ENCODE data around the gene HSF2BP. TPM values are rescaled to one million over a fixed set of nuclear protein-coding genes. Genes with fewer than 3 reads are reported as not detected.

Gene HSF2BP
- polyA plus RNA-seq, 1 donor (not counting 4 experiments of a cell fraction or from before 2014, with no cell fraction given), result 6.1 TPM

DNA sequence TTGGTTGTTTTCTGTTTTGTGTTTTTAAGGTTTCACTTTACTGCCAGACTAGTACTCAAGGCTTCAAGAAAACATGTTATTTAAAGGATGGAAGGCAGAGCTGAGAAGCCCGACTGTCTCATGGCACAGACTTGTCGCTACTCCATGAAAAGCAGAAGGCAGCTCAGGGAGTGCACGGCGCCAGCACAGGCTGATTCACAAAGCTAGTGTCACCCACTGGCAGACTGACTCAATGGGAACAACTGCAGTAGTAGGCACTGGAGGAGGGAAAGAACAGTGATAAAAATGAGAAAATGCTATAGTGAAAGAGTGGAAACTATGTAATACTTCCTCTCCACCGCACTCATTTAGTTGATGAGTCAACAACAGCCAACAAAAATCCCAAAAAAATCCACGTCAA lies 14.7 kb downstream of the HSF2BP start:
- peak overlapping the region; percentile 49 for H3K4me2 ChIP-seq (ENCODE audit: control insufficient read depth, extremely low read depth, insufficient read depth, low read depth, low read length)
- no peaks in the 10 kb centered on the region for H3K9me3 ChIP-seq (ENCODE audit: control insufficient read depth, low read depth, low read length)

DNA sequence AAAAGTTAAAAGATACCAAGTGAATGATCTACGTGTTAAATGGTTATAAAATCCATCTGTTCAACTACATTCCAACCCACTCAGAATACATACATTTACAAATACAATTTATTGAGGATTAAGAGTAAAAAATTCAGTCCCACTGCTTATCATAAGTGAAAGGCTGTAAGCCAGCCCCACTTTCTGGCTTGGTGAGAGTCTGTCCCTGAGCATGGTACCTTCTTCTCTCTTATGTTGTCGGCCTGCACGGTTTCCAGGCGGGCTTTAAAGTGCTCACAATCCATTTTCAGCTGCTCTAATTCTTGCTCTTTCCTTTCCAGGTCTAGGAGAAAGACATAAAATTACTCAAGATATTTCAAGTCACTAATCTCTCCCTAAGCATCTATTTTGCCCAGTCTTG lies 15.2 kb downstream of the HSF2BP start:
- H3K27ac ChIP-seq (ENCODE audit: control insufficient read depth, insufficient read depth, low read length), result peak overlapping the region; percentile 5
- DNase-seq (ENCODE audit: low read depth, low spot score) (no peak), FAIRE-seq (no peak)
- H3K4me2 ChIP-seq (ENCODE audit: control insufficient read depth, extremely low read depth, insufficient read depth, low read depth, low read length), result no peak overlapping the region
- no peaks in the 10 kb centered on the region for H3K79me2 ChIP-seq (ENCODE audit: control insufficient read depth, insufficient read depth, low read length)
- H4K20me1 ChIP-seq (ENCODE audit: control insufficient read depth, extremely low read depth, insufficient read depth, low read length), result no peaks in the 10 kb centered on the region
- H3K4me1 ChIP-seq (ENCODE audit: control insufficient read depth, extremely low read depth, insufficient read depth, low read length), result peaks cover 37% of the 10 kb centered on the region
- no peaks in the 10 kb centered on the region for H3K9me1 ChIP-seq (ENCODE audit: control insufficient read depth, extremely low read depth, insufficient read depth, low read length)
- H2AFZ ChIP-seq (ENCODE audit: control insufficient read depth, low read length), result no peak overlapping the region
- no peak overlapping the region for H3K9ac ChIP-seq (ENCODE audit: control insufficient read depth, extremely low read depth, insufficient read depth, low read length)
- no peak overlapping the region for H3K4me3 ChIP-seq (ENCODE audit: control insufficient read depth in 2 of 3, extremely low read depth in 1 of 3, insufficient read depth in 2 of 3, low read depth in 1 of 3, low read length in 3 of 3)
- dilution Hi-C loops (cut with MboI; ENCODE audit: extremely low pct_ligation_motif_present, low sequenced_read_pairs), result no loop called here
- H3K36me3 ChIP-seq (ENCODE audit: control insufficient read depth in 2 of 2, extremely low read depth in 1 of 2, insufficient read depth in 2 of 2, low read length in 2 of 2), result no peaks in the 10 kb centered on the region
- no peaks in the 10 kb centered on the region for H3K27me3 ChIP-seq (ENCODE audit: control insufficient read depth, extremely low read depth, insufficient read depth, low read length)
- H3K9me3 ChIP-seq (ENCODE audit: control insufficient read depth, low read depth, low read length), result no peaks in the 10 kb centered on the region
- TF ChIP-seq EZH2 (IDR thresholded peaks at IDR 0.05; ENCODE audit: low read length), result no peak
- TF ChIP-seq, protein P1, sequence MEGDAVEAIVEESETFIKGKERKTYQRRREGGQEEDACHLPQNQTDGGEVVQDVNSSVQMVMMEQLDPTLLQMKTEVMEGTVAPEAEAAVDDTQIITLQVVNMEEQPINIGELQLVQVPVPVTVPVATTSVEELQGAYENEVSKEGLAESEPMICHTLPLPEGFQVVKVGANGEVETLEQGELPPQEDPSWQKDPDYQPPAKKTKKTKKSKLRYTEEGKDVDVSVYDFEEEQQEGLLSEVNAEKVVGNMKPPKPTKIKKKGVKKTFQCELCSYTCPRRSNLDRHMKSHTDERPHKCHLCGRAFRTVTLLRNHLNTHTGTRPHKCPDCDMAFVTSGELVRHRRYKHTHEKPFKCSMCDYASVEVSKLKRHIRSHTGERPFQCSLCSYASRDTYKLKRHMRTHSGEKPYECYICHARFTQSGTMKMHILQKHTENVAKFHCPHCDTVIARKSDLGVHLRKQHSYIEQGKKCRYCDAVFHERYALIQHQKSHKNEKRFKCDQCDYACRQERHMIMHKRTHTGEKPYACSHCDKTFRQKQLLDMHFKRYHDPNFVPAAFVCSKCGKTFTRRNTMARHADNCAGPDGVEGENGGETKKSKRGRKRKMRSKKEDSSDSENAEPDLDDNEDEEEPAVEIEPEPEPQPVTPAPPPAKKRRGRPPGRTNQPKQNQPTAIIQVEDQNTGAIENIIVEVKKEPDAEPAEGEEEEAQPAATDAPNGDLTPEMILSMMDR (optimal IDR thresholded peaks at IDR 0.05 in 1 of 3, IDR thresholded peaks at IDR 0.05 in 1 of 3, conservative IDR thresholded peaks at IDR 0.05 in 1 of 3; ENCODE audit: extremely low read depth in 1 of 3, insufficient read depth in 2 of 3, low read length in 3 of 3), result no peak

More for the DNA sequence above, 14.7 kb downstream of the HSF2BP start:
- Histone ChIP-seq H3K27ac (ENCODE audit: control insufficient read depth, insufficient read depth, low read length) (peak overlapping the region; percentile 5), H2AFZ (ENCODE audit: control insufficient read depth, low read length) (peak overlapping the region; percentile 17), H3K9ac (ENCODE audit: control insufficient read depth, extremely low read depth, insufficient read depth, low read length) (no peak overlapping the region), H4K20me1 (ENCODE audit: control insufficient read depth, extremely low read depth, insufficient read depth, low read length) (no peaks in the 10 kb centered on the region), H3K79me2 (ENCODE audit: control insufficient read depth, insufficient read depth, low read length) (no peaks in the 10 kb centered on the region), H3K27me3 (ENCODE audit: control insufficient read depth, extremely low read depth, insufficient read depth, low read length) (no peaks in the 10 kb centered on the region), H3K36me3 (ENCODE audit: control insufficient read depth in 2 of 2, extremely low read depth in 1 of 2, insufficient read depth in 2 of 2, low read length in 2 of 2) (no peaks in the 10 kb centered on the region), H3K4me3 (ENCODE audit: control insufficient read depth in 2 of 3, extremely low read depth in 1 of 3, insufficient read depth in 2 of 3, low read depth in 1 of 3, low read length in 3 of 3) (no peak overlapping the region), H3K9me1 (ENCODE audit: control insufficient read depth, extremely low read depth, insufficient read depth, low read length) (no peaks in the 10 kb centered on the region), H3K4me1 (ENCODE audit: control insufficient read depth, extremely low read depth, insufficient read depth, low read length) (peaks cover 34% of the 10 kb centered on the region)
- FAIRE-seq (no peak), DNase-seq (ENCODE audit: low read depth, low spot score) (no peak)
- no peak for TF ChIP-seq EZH2 (IDR thresholded peaks at IDR 0.05; ENCODE audit: low read length)
- TF ChIP-seq, protein P1 (optimal IDR thresholded peaks at IDR 0.05 in 1 of 3, IDR thresholded peaks at IDR 0.05 in 1 of 3, conservative IDR thresholded peaks at IDR 0.05 in 1 of 3; ENCODE audit: extremely low read depth in 1 of 3, insufficient read depth in 2 of 3, low read length in 3 of 3), result peak in 1 of 3 experiments; percentile 35
- dilution Hi-C loops (cut with MboI; ENCODE audit: extremely low pct_ligation_motif_present, low sequenced_read_pairs), result no loop called here
